H7 (cell line): ENCODE data around the gene DKC1. TPM values are rescaled to one million over a fixed set of nuclear protein-coding genes. Genes with fewer than 3 reads are reported as not detected.
A peak's percentile ranks its signal among the peaks of the same experiment; 100 is the strongest.

ENCODE experiments used
- DNase-seq: peaks from one replicate; pipeline ENCODE4 v3.0.0; 2012
- H3K27me3 ChIP-seq: 2 replicates; pipeline ENCODE4 v1.6.0; 2011; ENCODE audit warnings: mild to moderate bottlenecking, low read length; ENCODE audit not compliant: control insufficient read depth, insufficient read depth
- H3K36me3 ChIP-seq: replicated peaks from 2 replicates; pipeline ENCODE4 v1.5.1; 2011; ENCODE audit warnings: low read length; ENCODE audit not compliant: control insufficient read depth, insufficient read depth
- H3K4me3 ChIP-seq: 2 replicates; pipeline ENCODE4 v1.5.1; 2011; ENCODE audit warnings: low read depth, mild to moderate bottlenecking, control low read depth, low read length, moderate library complexity; ENCODE audit not compliant: insufficient read depth
- total RNA-seq: library from RNA; depleted of rRNA; stranded (reverse); fragments of >200 nt; shearing (Covaris generic); gene quantifications from 2 replicates; pipeline ENCODE4 v1.2.3, GENCODE V29; 2014; rRNA removed

Gene DKC1
- total RNA-seq, result 55.4 and 65.6 TPM in 2 replicates

GRCh38 chrX:154762537-154763296 is at the start of gene DKC1:
Gene DKC1, plus strand, starts transcription at chrX:154762864. Its CDS starts 102 bp downstream, at chrX:154762966.
- peaks cover 13% of the 10 kb centered on the region for H3K36me3 ChIP-seq
- DNase-seq, result peak; percentile 94
- no peaks in the 10 kb centered on the region for H3K27me3 ChIP-seq
- H3K4me3 ChIP-seq, result peak within 1 kb of the TSS; percentile 70

DNA sequence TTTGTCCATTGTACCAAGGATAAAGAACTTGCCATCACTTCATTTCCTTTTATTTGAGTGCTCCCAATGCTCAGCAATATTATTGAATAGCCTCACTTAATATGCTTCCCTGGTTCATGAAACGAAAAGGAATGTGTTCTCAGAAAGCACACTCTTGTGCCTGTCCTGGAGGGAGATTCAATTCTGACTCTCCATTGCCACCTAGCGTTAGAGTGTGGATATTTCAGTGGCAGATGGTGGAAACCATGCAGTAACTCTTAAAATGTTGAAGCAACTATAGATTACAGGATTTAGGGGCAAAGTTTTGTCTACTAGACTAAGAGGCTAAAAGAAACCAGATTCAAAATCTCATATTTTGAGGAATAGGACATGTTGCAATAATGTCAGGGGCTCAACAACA is 47.7 kb upstream of the DKC1 start:
- no peak overlapping the region for H3K4me3 ChIP-seq
- no peaks in the 10 kb centered on the region for H3K36me3 ChIP-seq
- no peaks in the 10 kb centered on the region for H3K27me3 ChIP-seq
- DNase-seq, result peak; percentile 65

DNA sequence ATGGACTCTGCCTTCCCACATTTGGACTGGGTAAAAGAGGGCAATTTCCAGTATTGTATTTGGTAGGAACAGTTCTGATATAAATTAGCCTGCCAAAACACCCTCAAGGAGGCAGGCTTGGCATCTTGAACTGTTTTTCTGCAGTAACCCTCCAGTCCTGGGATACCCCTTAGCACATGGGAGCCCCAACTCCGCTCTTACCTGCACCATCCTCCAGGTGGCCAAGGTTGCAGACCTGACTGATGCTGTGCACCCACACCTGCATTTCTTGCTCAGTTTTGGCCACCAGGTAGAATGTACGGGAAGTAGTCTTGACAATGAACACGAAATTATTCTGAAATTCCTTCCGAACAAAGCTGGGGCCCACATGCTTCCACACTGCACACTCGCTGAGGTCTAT is 46.8 kb upstream of the DKC1 start:
- DNase-seq, result peak; percentile 42
- Histone ChIP-seq H3K27me3 (no peaks in the 10 kb centered on the region), H3K4me3 (no peak overlapping the region), H3K36me3 (no peaks in the 10 kb centered on the region)

DNA sequence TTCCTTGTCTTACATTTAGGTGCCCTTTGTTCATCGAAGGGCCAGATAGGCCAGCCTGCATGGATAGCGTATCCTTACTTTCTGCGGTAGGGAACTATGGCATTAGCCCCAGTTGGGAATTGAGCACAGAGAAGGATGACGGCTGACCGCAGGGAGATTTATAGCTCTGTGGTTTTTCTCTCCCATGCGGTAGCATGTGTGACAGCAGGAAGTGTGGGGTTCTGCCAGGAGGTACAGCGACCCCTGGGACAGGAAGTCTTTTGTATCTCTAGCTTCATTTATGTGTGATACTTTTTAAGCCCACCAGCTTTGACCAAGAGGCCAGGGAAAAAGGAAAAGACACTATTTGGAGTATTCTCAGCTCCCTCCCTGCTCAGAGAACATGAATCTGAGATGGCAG is 44.8 kb upstream of the DKC1 start:
- Histone ChIP-seq H3K27me3 (no peaks in the 10 kb centered on the region), H3K4me3 (no peak overlapping the region), H3K36me3 (no peaks in the 10 kb centered on the region)
- peak; percentile 22 for DNase-seq

DNA sequence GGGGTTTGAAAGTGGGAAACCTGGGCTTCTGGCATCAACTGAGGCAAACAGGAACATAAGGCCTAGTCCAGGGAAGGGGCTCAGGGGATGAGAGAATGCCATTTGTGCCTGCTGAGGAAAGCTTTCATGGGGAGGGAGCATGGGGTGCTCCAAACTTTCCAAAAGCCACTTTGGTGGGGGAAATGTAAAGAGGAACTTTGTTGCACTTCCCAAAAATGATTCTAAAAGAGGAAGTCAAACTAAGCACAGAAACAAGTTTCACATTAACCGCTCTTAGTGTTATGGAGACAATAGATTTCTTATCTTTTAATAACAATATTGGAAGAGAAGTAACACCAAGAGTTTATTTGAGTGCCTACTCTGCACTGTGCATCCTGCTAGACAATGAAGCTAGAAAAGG is 44.0 kb upstream of the DKC1 start:
- Histone ChIP-seq H3K27me3 (no peaks in the 10 kb centered on the region), H3K36me3 (no peaks in the 10 kb centered on the region), H3K4me3 (no peak overlapping the region)
- no peak for DNase-seq

GRCh38 chrX:154719132-154719675 is 43.5 kb upstream of the DKC1 start:
- H3K27me3 ChIP-seq, result no peaks in the 10 kb centered on the region
- DNase-seq, result no peak
- H3K4me3 ChIP-seq, result no peak overlapping the region
- no peaks in the 10 kb centered on the region for H3K36me3 ChIP-seq

DNA sequence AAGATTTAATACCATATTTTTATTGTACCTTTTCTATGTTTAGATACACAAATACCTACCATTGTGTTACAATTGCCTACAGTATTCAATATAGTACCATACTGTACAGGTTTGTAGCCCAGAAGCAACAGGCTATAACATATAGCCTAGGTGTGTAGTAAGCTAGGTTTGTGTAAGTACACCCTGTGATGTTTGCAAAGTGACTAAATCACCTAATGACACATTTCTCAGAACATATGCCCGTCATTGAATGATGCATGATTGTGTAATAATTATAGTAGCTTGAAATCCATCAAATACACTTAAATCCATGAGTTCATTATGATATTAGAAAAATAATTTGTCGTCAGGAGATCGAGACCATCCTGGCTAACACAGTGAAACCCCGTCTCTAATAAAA is 42.6 kb upstream of the DKC1 start:
- DNase-seq, result no peak
- Histone ChIP-seq H3K36me3 (no peaks in the 10 kb centered on the region), H3K27me3 (no peaks in the 10 kb centered on the region), H3K4me3 (no peak overlapping the region)

- no peaks in the 10 kb centered on the region for H3K36me3 ChIP-seq
- no peak overlapping the region for H3K4me3 ChIP-seq
- DNase-seq, result no peak
- H3K27me3 ChIP-seq, result no peaks in the 10 kb centered on the region
These were observed 41.5 kb upstream of the DKC1 start for GRCh38 chrX:154721155-154721554.

- Histone ChIP-seq H3K4me3 (no peak overlapping the region), H3K36me3 (no peaks in the 10 kb centered on the region), H3K27me3 (no peaks in the 10 kb centered on the region)
- no peak for DNase-seq
These were observed 37.5 kb upstream of the DKC1 start for GRCh38 chrX:154724993-154725756.

DNA sequence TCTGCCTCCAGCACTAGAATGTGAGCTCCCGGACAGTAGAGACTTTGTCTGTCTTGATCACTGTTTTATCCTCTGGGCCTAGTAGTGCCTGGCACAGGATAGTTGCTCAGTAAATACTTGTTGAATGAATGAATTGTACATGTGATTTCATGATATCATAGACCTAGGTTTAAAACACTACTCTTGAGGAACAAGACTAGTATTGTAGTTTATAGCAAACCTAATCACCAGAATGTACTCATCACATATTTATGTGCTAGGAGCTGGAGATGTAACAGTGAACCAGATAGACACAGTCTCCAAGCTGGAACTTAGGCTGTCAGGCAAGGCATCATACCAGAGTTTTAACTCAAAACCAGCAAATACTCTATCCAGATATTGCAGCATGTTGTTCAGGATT is 35.2 kb upstream of the DKC1 start:
- Histone ChIP-seq H3K4me3 (no peak overlapping the region), H3K27me3 (no peaks in the 10 kb centered on the region)
- DNase-seq, result no peak

DNA sequence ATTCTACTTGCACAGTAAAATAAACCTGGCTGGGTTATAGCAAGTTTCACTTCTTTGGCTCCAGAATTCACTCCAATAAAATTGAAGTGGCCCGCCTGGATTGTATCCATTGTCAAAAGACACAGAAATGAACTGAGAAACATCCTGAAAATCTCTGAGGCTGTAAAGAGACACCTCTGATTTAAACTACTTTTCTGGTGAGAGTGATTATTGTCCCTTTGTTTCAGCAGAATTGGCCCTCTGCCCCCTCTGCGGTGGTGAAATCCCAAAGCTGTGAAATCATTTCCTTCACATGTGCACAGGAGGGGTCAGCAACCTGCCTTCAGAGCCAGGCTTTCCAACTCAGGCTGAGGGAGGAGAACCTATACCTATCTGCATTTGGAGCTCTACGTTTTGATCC is 34.8 kb upstream of the DKC1 start:
- H3K4me3 ChIP-seq, result no peak overlapping the region
- no peaks in the 10 kb centered on the region for H3K36me3 ChIP-seq
- no peaks in the 10 kb centered on the region for H3K27me3 ChIP-seq
- DNase-seq, result no peak

More for the DNA sequence above, 35.2 kb upstream of the DKC1 start:
- H3K36me3 ChIP-seq, result no peaks in the 10 kb centered on the region

GRCh38 chrX:154728431-154729190 is 34.1 kb upstream of the DKC1 start:
- H3K4me3 ChIP-seq, result no peak overlapping the region
- no peaks in the 10 kb centered on the region for H3K36me3 ChIP-seq
- H3K27me3 ChIP-seq, result no peaks in the 10 kb centered on the region
- DNase-seq, result no peak

GRCh38 chrX:154729439-154729838 is 33.2 kb upstream of the DKC1 start:
- no peaks in the 10 kb centered on the region for H3K36me3 ChIP-seq
- no peak for DNase-seq
- H3K27me3 ChIP-seq, result no peaks in the 10 kb centered on the region
- H3K4me3 ChIP-seq, result no peak overlapping the region

- no peak overlapping the region for H3K4me3 ChIP-seq
- H3K27me3 ChIP-seq, result no peaks in the 10 kb centered on the region
- H3K36me3 ChIP-seq, result no peaks in the 10 kb centered on the region
- DNase-seq, result no peak
These were observed 32.3 kb upstream of the DKC1 start for GRCh38 chrX:154730253-154730891.
